ENCODE measurements around the gene CISH. TPM values are rescaled to one million over a fixed set of nuclear protein-coding genes. Genes with fewer than 3 reads are reported as not detected.

Gene CISH
- total RNA-seq, 1 experiment from 2014 or later, result 1.7 TPM

DNA sequence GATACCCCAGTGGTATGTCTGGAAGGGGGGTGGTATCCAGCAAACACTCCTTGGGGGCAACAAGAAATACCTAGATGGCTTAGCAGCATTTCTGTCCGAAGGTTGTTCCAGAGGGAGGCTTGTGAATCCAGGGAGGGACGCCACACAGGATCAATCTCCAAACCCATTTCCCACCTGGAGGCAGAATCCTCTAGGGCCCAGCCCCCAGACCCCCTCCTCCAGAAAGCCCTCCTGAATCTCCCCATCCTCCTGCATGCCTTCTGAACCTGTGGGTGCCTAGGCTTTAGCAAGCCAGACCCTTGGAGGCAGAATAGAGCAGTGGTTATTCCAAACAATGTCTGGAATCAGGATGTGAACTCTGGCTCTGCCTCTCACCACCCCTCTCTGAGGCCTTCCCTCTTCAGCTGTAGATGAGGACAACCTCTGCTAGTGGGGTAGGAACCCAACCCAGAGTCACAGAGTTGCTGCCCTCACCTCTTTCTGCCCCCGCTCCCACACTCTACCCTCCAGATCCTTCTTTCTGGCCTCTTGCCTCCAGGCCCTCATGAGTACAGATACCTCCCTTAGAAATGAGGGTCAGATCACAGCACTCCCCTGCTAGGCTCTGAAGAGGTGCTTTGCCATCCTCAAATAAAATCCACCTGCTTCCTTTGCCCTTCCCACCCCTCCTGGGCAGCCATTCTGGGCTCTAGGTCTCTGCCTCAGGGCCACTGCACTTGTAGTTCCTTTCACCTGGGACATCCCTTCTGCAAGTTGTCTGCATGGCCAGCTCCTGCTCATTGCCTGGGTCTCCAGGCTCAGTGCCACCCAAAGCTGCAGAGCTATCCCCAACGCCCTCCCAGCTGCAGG lies 8.1 kb downstream of the CISH start:
- H3K27me3 Mint-ChIP-seq (ENCODE audit: low read depth), result peaks cover 4% of the 10 kb centered on the region
- Histone ChIP-seq H3K4me1 (ENCODE audit: insufficient read depth, low read length) (no peaks in the 10 kb centered on the region), H4K91ac (ENCODE audit: insufficient read length, low read depth, low read length) (no peak overlapping the region), H3K56ac (ENCODE audit: insufficient read length, low read depth, low read length) (no peak overlapping the region), H4K5ac (ENCODE audit: insufficient read length, low read depth, low read length) (no peak overlapping the region), H3K27ac (ENCODE audit: insufficient read length, low read depth, low read length) (no peak overlapping the region), H3K9me3 (ENCODE audit: control insufficient read depth, low read depth, low read length) (no peaks in the 10 kb centered on the region), H3K18ac (ENCODE audit: insufficient read length, low read depth, low read length) (no peak overlapping the region), H2BK120ac (ENCODE audit: low read depth, low read length, poor library complexity, severe bottlenecking) (no peak overlapping the region), H3K23me2 (ENCODE audit: insufficient read length, low read depth, low read length, poor library complexity, severe bottlenecking) (no peaks in the 10 kb centered on the region), H3K27me3 (ENCODE audit: insufficient read depth, low read length) (no peaks in the 10 kb centered on the region), H2BK12ac (ENCODE audit: insufficient read length, low read depth, low read length) (no peak overlapping the region), H4K8ac (replicated peaks; ENCODE audit: insufficient read length, low read depth, low read length) (no peak overlapping the region), H3T11ph (ENCODE audit: low read length) (no peak overlapping the region), H4K20me1 (ENCODE audit: control insufficient read depth, insufficient read depth, insufficient read length) (no peaks in the 10 kb centered on the region), H3K4me2 (ENCODE audit: insufficient read depth, insufficient read length, low read length) (no peak overlapping the region), H2BK5ac (ENCODE audit: insufficient read length, low read length) (no peak overlapping the region), H2BK15ac (ENCODE audit: low read depth, low read length) (no peak overlapping the region), H3K23ac (ENCODE audit: insufficient read length, low read depth, low read length) (no peak overlapping the region), H3K4ac (ENCODE audit: low read depth, low read length) (no peak overlapping the region), H3K79me2 (ENCODE audit: insufficient read depth, low read length) (no peaks in the 10 kb centered on the region), H2AK5ac (ENCODE audit: insufficient read length, low read length) (no peak overlapping the region), H2BK20ac (ENCODE audit: low read depth, low read length, poor library complexity, severe bottlenecking) (no peak overlapping the region), H3K14ac (ENCODE audit: insufficient read depth, low read length) (no peak overlapping the region), H3K79me1 (ENCODE audit: insufficient read depth, low read depth, low read length, poor library complexity, severe bottlenecking) (no peaks in the 10 kb centered on the region), H2AFZ (ENCODE audit: low read length) (no peak overlapping the region), H3K9ac (ENCODE audit: extremely low read depth, insufficient read length, low read length) (no peak overlapping the region)
- no CpG with 5 or more reads among the region's 4 CpGs for WGBS (ENCODE audit: extremely low coverage, insufficient read length, low lambda C conversion rate)
- H3K4me3 Mint-ChIP-seq, result no peak overlapping the region
- DNase-seq, result no peak
- no peak overlapping the region for H3K27ac Mint-ChIP-seq
- TF ChIP-seq, protein P1, sequence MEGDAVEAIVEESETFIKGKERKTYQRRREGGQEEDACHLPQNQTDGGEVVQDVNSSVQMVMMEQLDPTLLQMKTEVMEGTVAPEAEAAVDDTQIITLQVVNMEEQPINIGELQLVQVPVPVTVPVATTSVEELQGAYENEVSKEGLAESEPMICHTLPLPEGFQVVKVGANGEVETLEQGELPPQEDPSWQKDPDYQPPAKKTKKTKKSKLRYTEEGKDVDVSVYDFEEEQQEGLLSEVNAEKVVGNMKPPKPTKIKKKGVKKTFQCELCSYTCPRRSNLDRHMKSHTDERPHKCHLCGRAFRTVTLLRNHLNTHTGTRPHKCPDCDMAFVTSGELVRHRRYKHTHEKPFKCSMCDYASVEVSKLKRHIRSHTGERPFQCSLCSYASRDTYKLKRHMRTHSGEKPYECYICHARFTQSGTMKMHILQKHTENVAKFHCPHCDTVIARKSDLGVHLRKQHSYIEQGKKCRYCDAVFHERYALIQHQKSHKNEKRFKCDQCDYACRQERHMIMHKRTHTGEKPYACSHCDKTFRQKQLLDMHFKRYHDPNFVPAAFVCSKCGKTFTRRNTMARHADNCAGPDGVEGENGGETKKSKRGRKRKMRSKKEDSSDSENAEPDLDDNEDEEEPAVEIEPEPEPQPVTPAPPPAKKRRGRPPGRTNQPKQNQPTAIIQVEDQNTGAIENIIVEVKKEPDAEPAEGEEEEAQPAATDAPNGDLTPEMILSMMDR (conservative IDR thresholded peaks at IDR 0.05), result no peak
- H3K9me3 Mint-ChIP-seq, result no peaks in the 10 kb centered on the region
- no peaks in the 10 kb centered on the region for H3K4me1 Mint-ChIP-seq
- peaks cover 0 to 1% (median 0%) of the 10 kb centered on the region in 3 experiments; a peak in 1 of 7 replicates for H3K36me3 Mint-ChIP-seq (ENCODE audit: insufficient read depth in 1 of 3, low read depth in 3 of 3)

Measured in H9 (cell line).